ENCODE data around the gene STRAP. TPM values are rescaled to one million over a fixed set of nuclear protein-coding genes. Genes with fewer than 3 reads are reported as not detected.

STRAP gene
- total RNA-seq, 1 donor from 2014 or later: 229 TPM

GRCh38 chr12:15842108-15842507, 40.1 kb upstream of the STRAP start:
- Mint-ChIP-seq H3K4me1 (ENCODE audit: low read depth) (peaks cover 5% of the 10 kb centered on the region), H3K27me3 (peaks cover 5% of the 10 kb centered on the region), H3K27ac (no peak overlapping the region), H3K9me3 (ENCODE audit: low read depth) (no peaks in the 10 kb centered on the region), H3K36me3 (ENCODE audit: insufficient read depth) (no peaks in the 10 kb centered on the region), H3K4me3 (ENCODE audit: low read depth) (no peak overlapping the region)
- no peak for TF ChIP-seq CTCF (IDR thresholded peaks at IDR 0.05; ENCODE audit: unreplicated experiment)
- no peak for DNase-seq (ENCODE audit: low spot score, unreplicated experiment)

GRCh38 chr12:15846887-15847286, 35.3 kb upstream of the STRAP start:
- Mint-ChIP-seq H3K9me3 (ENCODE audit: low read depth) (no peaks in the 10 kb centered on the region), H3K4me3 (ENCODE audit: low read depth) (no peak overlapping the region), H3K36me3 (ENCODE audit: insufficient read depth) (no peaks in the 10 kb centered on the region), H3K27me3 (peaks cover 2% of the 10 kb centered on the region), H3K27ac (peak overlapping the region; percentile 6), H3K4me1 (ENCODE audit: low read depth) (peaks cover 8% of the 10 kb centered on the region)
- no peak for DNase-seq (ENCODE audit: low spot score, unreplicated experiment)
- TF ChIP-seq CTCF (IDR thresholded peaks at IDR 0.05; ENCODE audit: unreplicated experiment): no peak

DNA sequence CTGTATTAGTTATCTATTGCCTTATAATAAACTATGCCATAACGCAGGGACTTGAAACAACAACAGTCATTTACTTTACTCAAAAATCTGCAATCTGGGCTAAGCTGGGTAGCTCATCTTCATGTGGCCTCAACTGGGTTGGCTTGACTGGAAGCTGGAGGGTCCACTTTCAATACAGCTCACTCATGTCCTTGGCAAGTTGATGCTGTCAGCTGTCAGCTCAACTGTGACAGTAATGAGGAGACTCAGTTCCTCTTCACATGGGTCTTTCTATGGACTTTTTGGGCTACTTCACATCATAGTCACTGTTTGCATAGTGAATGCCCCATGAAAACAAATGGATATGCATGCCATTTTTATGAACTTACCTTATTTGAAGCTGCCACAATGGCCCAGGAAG, 33.6 kb upstream of the STRAP start:
- no peak overlapping the region for H3K4me3 Mint-ChIP-seq (ENCODE audit: low read depth)
- H3K36me3 Mint-ChIP-seq (ENCODE audit: insufficient read depth): no peaks in the 10 kb centered on the region
- peaks cover 8% of the 10 kb centered on the region for H3K4me1 Mint-ChIP-seq (ENCODE audit: low read depth)
- TF ChIP-seq CTCF (IDR thresholded peaks at IDR 0.05; ENCODE audit: unreplicated experiment): no peak
- H3K9me3 Mint-ChIP-seq (ENCODE audit: low read depth): no peaks in the 10 kb centered on the region
- no peak for DNase-seq (ENCODE audit: low spot score, unreplicated experiment)
- H3K27ac Mint-ChIP-seq: no peak overlapping the region
- H3K27me3 Mint-ChIP-seq: peaks cover 2% of the 10 kb centered on the region

GRCh38 chr12:15851045-15851620, 31.1 kb upstream of the STRAP start:
- no peak overlapping the region for H3K27ac Mint-ChIP-seq

DNA sequence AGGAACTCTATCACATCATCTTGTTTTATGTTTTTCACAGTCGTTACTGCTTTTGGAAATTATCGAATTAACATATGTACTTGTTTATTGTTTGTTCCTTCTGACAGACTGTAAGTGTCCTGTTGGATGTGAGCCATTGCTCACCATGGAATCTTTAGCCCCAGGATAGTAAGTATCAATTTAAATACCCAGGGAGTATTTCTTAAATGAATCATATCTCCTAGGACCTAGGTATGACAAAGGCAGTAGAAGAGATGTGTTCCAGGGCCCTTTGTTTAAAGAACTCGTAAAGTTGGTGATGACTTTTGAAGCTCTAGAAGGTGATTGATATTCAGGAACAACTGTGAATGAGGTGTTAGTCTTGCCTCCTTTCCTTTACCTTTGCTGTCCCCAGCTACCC, 30.3 kb upstream of the STRAP start:
- peaks cover 3% of the 10 kb centered on the region for H3K4me1 Mint-ChIP-seq (ENCODE audit: low read depth)
- TF ChIP-seq CTCF (IDR thresholded peaks at IDR 0.05; ENCODE audit: unreplicated experiment): no peak
- no peaks in the 10 kb centered on the region for H3K36me3 Mint-ChIP-seq (ENCODE audit: insufficient read depth)
- no peak overlapping the region for H3K27ac Mint-ChIP-seq
- DNase-seq (ENCODE audit: low spot score, unreplicated experiment): no peak
- no peak overlapping the region for H3K4me3 Mint-ChIP-seq (ENCODE audit: low read depth)
- H3K9me3 Mint-ChIP-seq (ENCODE audit: low read depth): no peaks in the 10 kb centered on the region
- no peaks in the 10 kb centered on the region for H3K27me3 Mint-ChIP-seq

More at GRCh38 chr12:15851045-15851620, 31.1 kb upstream of the STRAP start:
- Mint-ChIP-seq H3K36me3 (ENCODE audit: insufficient read depth) (no peaks in the 10 kb centered on the region), H3K27me3 (no peaks in the 10 kb centered on the region), H3K4me3 (ENCODE audit: low read depth) (no peak overlapping the region), H3K9me3 (ENCODE audit: low read depth) (no peaks in the 10 kb centered on the region), H3K4me1 (ENCODE audit: low read depth) (peaks cover 8% of the 10 kb centered on the region)
- TF ChIP-seq CTCF (IDR thresholded peaks at IDR 0.05; ENCODE audit: unreplicated experiment): no peak
- no peak for DNase-seq (ENCODE audit: low spot score, unreplicated experiment)

Measured in progenitor cell of endocrine pancreas (in vitro differentiated cells).